Mucosa of rectum (tissue), 2 donors: Measurements from ENCODE around the gene SPIB.
"Not testable (repeated sequence)": the region's sequence is repeated elsewhere in the genome, so short reads cannot be mapped to it uniquely, and the experiment has no call there.

ENCODE experiments used
- H3K27ac ChIP-seq, 2 donors: one replicate each; pipeline ENCODE4 v1.7.0; 2013; ENCODE audit warnings: inconsistent platforms in 2 of 2, low read depth in 2 of 2, low read length in 2 of 2
- H3K27me3 ChIP-seq, 2 donors: one replicate each; pipeline ENCODE4 v1.7.0; 2013; ENCODE audit warnings: low read length in 2 of 2; ENCODE audit not compliant: control insufficient read depth in 2 of 2, insufficient read depth in 2 of 2
- H3K36me3 ChIP-seq, 2 donors: one replicate each; pipeline ENCODE4 v1.7.0; 2013; ENCODE audit warnings: low read length in 2 of 2; ENCODE audit not compliant: control insufficient read depth in 2 of 2, insufficient read depth in 2 of 2
- H3K4me1 ChIP-seq, 2 donors: one replicate each; pipeline ENCODE4 v1.7.0; 2013; ENCODE audit warnings: low read length in 2 of 2, mild to moderate bottlenecking in 1 of 2; ENCODE audit not compliant: control insufficient read depth in 2 of 2, insufficient read depth in 2 of 2
- H3K4me3 ChIP-seq, 2 donors: one replicate each; pipeline ENCODE4 v1.7.0; 2013; ENCODE audit warnings: low read length in 2 of 2
- H3K9ac ChIP-seq, 2 donors: one replicate each; pipeline ENCODE4 v1.7.0; 2013; ENCODE audit warnings: low read length in 2 of 2, low read depth in 1 of 2, mild to moderate bottlenecking in 1 of 2
- H3K9me3 ChIP-seq, 2 donors: one replicate each; pipeline ENCODE4 v1.7.0; 2013; ENCODE audit warnings: low read length in 2 of 2; ENCODE audit not compliant: control insufficient read depth in 2 of 2
- donor health status: healthy.
- donor health status: Normal muscosa, but diverticular disease.

Gene SPIB

GRCh38 chr19:50380751-50381151 is 38.0 kb upstream of the SPIB start:
- Histone ChIP-seq H3K4me1 (peaks cover 14 to 20% of the 10 kb centered on the region in 2 donors), H3K9ac (no peak overlapping the region), H3K27me3 (no peaks in the 10 kb centered on the region), H3K27ac (no peak overlapping the region), H3K4me3 (no peak overlapping the region), H3K36me3 (peaks cover 49 to 52% of the 10 kb centered on the region in 2 donors), H3K9me3 (no peaks in the 10 kb centered on the region)

DNA sequence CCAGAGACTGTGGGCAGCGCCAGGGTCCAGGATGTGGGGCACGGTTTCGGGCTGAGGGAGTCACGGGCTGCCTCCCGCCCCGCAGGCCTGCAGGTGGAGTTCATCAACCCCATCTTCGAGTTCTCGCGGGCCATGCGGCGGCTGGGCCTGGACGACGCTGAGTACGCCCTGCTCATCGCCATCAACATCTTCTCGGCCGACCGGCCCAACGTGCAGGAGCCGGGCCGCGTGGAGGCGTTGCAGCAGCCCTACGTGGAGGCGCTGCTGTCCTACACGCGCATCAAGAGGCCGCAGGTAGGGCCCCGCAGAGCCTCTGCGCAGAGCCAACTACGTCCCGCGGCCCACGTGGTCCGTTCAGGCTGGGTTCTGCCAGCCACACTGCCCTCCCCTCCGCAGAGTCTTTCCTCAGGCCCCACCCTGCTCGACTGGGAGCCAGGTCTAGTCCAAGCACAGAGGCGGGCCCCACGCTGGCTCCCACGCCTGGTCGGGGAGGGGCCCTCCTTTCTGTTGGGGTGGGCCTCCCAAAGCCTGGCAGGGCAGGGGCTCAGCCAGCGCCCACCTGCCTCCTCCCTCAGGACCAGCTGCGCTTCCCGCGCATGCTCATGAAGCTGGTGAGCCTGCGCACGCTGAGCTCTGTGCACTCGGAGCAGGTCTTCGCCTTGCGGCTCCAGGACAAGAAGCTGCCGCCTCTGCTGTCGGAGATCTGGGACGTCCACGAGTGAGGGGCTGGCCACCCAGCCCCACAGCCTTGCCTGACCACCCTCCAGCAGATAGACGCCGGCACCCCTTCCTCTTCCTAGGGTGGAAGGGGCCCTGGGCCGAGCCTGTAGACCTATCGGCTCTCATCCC is 36.6 kb upstream of the SPIB start:
- Histone ChIP-seq H3K9ac (no peak overlapping the region), H3K36me3 (peaks cover 52% of the 10 kb centered on the region in 2 donors), H3K27ac (no peak overlapping the region), H3K4me1 (peaks cover 14 to 17% of the 10 kb centered on the region in 2 donors), H3K4me3 (no peak overlapping the region), H3K27me3 (no peaks in the 10 kb centered on the region), H3K9me3 (no peaks in the 10 kb centered on the region)

DNA sequence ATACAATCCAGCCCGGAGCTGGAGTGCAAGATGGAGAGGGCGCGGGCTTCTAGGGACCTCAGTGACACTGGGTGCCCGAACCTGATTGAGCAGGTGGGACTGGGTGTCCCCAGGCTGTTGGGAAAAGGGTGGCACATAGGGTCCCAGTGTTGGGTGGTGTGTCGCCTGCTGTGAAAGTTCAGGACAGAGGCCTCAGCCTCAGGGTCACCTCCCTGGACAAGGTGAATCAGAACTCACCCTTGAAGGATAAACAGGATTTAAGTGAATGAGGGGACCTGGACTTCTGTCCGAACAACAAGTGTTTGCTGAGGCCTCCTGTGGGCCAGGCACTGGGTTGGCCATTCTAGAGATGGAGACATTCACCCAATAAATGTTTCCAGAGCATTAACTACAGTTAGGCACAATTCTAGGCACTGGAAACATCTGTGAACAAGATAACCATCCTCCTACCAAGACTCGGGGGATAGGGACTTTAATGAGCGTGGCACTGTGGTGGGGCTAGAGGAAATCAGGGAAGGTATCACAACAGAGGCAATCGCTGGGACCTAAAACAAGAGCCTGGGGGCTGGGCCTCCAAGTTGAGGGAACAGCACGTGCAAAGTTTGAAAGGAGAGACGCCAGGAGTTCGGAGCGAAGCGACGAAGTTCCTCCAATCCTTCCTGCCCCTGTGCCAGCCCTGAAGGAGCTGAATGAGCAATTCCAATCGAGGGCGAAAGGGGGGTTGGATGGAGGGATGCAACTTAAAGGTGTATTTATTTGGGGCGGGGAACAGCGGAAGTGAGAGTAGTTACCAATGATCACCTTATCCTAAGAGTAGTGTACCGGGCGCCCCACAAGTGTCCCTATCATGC is 35.5 kb upstream of the SPIB start:
- Histone ChIP-seq H3K4me3 (peak overlapping the region; percentile 76 to 78), H3K4me1 (peaks cover 14 to 17% of the 10 kb centered on the region in 2 donors), H3K36me3 (peaks cover 41 to 46% of the 10 kb centered on the region in 2 donors), H3K27me3 (no peaks in the 10 kb centered on the region), H3K9ac (peak overlapping the region in 1 of 2 donors; percentile 72), H3K27ac (peak overlapping the region; percentile 74 to 80), H3K9me3 (no peaks in the 10 kb centered on the region)

GRCh38 chr19:50383852-50384684 is 34.7 kb upstream of the SPIB start, which contains the start of gene POLD1:
Gene POLD1, plus strand, starts transcription at chr19:50384347. Its CDS starts 14,505 bp downstream, at chr19:50398852.
- peak within 1 kb of the TSS; percentile 74 to 80 for H3K27ac ChIP-seq
- peaks cover 33 to 38% of the 10 kb centered on the region in 2 donors for H3K36me3 ChIP-seq
- H3K4me1 ChIP-seq, result peaks cover 14 to 17% of the 10 kb centered on the region in 2 donors
- no peaks in the 10 kb centered on the region for H3K9me3 ChIP-seq
- H3K4me3 ChIP-seq, result peak within 1 kb of the TSS; percentile 76 to 78
- peak within 1 kb of the TSS; percentile 60 to 72 for H3K9ac ChIP-seq
- no peaks in the 10 kb centered on the region for H3K27me3 ChIP-seq

DNA sequence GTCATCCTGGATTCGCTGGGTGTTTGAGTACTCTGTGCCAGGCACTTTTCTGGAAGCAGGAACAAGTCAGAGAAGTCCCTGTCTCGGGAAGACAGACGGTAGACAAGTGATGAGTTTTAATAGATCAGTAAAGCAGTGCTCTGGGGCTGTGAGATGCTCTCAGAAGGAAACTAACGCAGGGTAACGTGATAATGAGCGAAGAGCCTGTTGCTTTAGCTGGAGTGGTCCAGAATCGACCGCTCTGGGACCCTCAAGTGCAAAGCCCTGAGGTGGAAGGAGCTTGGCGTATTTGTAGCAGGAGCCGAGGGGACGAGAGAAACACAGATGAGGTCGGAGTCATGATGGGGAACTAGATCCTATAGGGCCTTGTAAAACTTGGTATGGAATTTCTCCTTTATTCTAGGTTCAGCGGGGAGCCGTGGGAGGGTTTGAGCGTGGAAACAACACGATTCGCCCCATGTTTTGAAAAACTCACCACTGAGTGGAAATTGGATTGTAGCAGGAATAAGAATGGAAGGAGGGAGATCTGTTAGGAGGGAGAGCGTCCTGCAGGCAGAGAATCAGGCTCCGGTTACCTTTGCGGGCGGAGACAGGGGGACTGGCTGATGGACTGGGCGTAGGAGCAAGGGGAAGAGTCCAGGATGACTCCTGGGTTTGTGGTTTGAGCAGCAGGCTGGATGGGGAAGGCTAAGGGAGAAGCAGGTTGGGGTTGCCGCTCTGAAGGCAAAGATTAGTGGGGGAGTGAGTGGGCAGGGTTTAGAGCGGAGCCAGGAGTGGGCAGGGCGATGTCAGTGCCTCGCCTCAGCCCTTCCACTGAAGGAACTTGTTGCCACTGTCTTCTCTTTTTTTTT is 33.8 kb upstream of the SPIB start:
- Histone ChIP-seq H3K9ac (peak overlapping the region; percentile 52 to 72), H3K4me3 (peak overlapping the region; percentile 76 to 78), H3K9me3 (no peaks in the 10 kb centered on the region), H3K27ac (peak overlapping the region; percentile 74 to 80), H3K27me3 (no peaks in the 10 kb centered on the region), H3K4me1 (peaks cover 14 to 17% of the 10 kb centered on the region in 2 donors), H3K36me3 (peaks cover 24 to 30% of the 10 kb centered on the region in 2 donors)

DNA sequence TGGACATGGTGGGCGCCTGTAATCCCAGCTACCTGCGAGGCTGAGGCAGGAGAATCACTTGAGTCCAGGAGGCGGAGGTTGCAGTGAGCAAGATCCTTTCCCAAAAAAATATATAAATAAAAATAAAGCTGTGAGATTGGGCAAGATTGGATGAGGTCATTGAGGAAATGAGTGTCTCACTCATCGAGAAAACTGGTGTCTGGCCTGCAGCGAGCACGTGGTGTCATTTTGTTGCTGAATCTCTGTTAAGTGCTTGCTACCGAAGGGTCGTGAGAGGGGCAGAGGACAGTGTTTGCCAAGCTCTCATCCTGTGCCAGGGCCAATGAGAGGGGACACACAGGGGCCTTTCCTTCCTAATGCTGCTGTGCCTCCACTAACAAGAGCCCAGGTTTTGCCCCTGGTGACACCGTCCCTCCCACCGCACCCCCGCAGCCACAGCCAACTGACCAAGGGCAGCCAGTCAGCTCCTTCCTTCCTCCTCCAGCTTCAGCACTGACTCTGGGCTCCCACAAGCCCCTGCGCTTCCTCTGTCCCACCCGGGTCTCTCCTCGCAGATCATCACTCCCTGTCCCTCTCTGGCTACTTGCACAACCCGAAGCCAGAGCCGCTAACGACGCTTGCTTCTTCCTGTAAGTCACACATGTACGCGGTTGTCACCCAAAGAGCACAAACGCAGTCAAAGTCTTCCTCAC is 31.4 kb upstream of the SPIB start:
- Histone ChIP-seq H3K27ac (no peak overlapping the region), H3K36me3 (peaks cover 3 to 10% of the 10 kb centered on the region in 2 donors), H3K4me1 (peaks cover 14 to 17% of the 10 kb centered on the region in 2 donors), H3K9ac (no peak overlapping the region), H3K4me3 (peak overlapping the region in 1 of 2 donors; percentile 39), H3K27me3 (no peaks in the 10 kb centered on the region), H3K9me3 (no peaks in the 10 kb centered on the region)

GRCh38 chr19:50387868-50388245 is 30.9 kb upstream of the SPIB start:
- H3K9ac ChIP-seq, result no peak overlapping the region
- H3K4me3 ChIP-seq, result peak overlapping the region in 1 of 2 donors; percentile 39
- H3K27ac ChIP-seq, result no peak overlapping the region
- peaks cover 14 to 17% of the 10 kb centered on the region in 2 donors for H3K4me1 ChIP-seq
- no peaks in the 10 kb centered on the region for H3K9me3 ChIP-seq
- peaks cover 0 to 6% of the 10 kb centered on the region in 2 donors for H3K36me3 ChIP-seq
- no peaks in the 10 kb centered on the region for H3K27me3 ChIP-seq

- H3K27ac ChIP-seq, H3K9me3 ChIP-seq, H3K4me3 ChIP-seq, H3K9ac ChIP-seq, H3K4me1 ChIP-seq, H3K27me3 ChIP-seq, H3K36me3 ChIP-seq: not testable (repeated sequence)
These were observed 28.4 kb upstream of the SPIB start for GRCh38 chr19:50390295-50390694.
